ENCODE measurements around the gene CACNA1G.

Gene CACNA1G

DNA sequence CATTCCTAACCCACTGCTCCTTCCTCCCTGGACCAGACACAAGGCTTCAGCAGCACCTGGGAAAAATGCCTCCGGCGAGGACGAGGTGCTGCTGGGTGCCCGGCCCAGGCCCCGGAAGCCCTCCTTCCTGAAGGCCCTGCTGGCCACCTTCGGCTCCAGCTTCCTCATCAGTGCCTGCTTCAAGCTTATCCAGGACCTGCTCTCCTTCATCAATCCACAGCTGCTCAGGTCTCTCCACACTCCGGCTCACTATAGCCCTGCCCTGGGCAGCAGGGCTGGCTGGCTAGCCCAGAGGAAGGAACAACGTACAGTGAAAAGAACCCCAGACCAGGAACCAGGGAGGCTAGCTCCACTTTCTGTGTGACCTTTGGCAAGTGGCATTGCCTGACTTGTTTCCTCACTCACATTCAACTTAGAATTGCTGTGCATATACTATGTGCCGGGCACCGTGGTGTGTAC lies 100.4 kb downstream of the CACNA1G start:
- Histone ChIP-seq H3K27ac (ENCODE audit: insufficient read depth, low read depth, low read length, poor library complexity, severe bottlenecking) (no peak overlapping the region), H3K9me3 (ENCODE audit: control insufficient read depth, low read length) (no peaks in the 10 kb centered on the region), H3K36me3 (ENCODE audit: control insufficient read depth, insufficient read depth, low read length) (no peaks in the 10 kb centered on the region), H3K27me3 (ENCODE audit: control insufficient read depth, insufficient read depth, low read length, poor library complexity, severe bottlenecking) (no peaks in the 10 kb centered on the region), H3K4me3 (ENCODE audit: insufficient read depth, low read depth, low read length) (no peak overlapping the region), H3K4me1 (ENCODE audit: control insufficient read depth, insufficient read depth, low read length) (peaks cover 4% of the 10 kb centered on the region)
- WGBS, 2 experiments, result 91 to 93% methylated on average over 10 of the region's 10 CpGs

GRCh38 chr17:50661348-50661747 lies 100.8 kb downstream of the CACNA1G start:
- Histone ChIP-seq H3K9me3 (ENCODE audit: control insufficient read depth, low read length) (no peaks in the 10 kb centered on the region), H3K36me3 (ENCODE audit: control insufficient read depth, insufficient read depth, low read length) (no peaks in the 10 kb centered on the region), H3K27me3 (ENCODE audit: control insufficient read depth, insufficient read depth, low read length, poor library complexity, severe bottlenecking) (no peaks in the 10 kb centered on the region), H3K4me1 (ENCODE audit: control insufficient read depth, insufficient read depth, low read length) (peaks cover 4% of the 10 kb centered on the region), H3K27ac (ENCODE audit: insufficient read depth, low read depth, low read length, poor library complexity, severe bottlenecking) (no peak overlapping the region), H3K4me3 (ENCODE audit: insufficient read depth, low read depth, low read length) (no peak overlapping the region)
- WGBS, 2 experiments, result 82 to 90% methylated on average over 5 of the region's 5 CpGs

- WGBS, 2 experiments, result 76 to 77% methylated on average over 9 of the region's 9 CpGs
- Histone ChIP-seq H3K4me3 (ENCODE audit: insufficient read depth, low read depth, low read length) (no peak overlapping the region), H3K9me3 (ENCODE audit: control insufficient read depth, low read length) (no peaks in the 10 kb centered on the region), H3K36me3 (ENCODE audit: control insufficient read depth, insufficient read depth, low read length) (no peaks in the 10 kb centered on the region), H3K27me3 (ENCODE audit: control insufficient read depth, insufficient read depth, low read length, poor library complexity, severe bottlenecking) (no peaks in the 10 kb centered on the region), H3K27ac (ENCODE audit: insufficient read depth, low read depth, low read length, poor library complexity, severe bottlenecking) (no peak overlapping the region), H3K4me1 (ENCODE audit: control insufficient read depth, insufficient read depth, low read length) (peaks cover 4% of the 10 kb centered on the region)
Measured at GRCh38 chr17:50661795-50662391, 101.4 kb downstream of the CACNA1G start.

DNA sequence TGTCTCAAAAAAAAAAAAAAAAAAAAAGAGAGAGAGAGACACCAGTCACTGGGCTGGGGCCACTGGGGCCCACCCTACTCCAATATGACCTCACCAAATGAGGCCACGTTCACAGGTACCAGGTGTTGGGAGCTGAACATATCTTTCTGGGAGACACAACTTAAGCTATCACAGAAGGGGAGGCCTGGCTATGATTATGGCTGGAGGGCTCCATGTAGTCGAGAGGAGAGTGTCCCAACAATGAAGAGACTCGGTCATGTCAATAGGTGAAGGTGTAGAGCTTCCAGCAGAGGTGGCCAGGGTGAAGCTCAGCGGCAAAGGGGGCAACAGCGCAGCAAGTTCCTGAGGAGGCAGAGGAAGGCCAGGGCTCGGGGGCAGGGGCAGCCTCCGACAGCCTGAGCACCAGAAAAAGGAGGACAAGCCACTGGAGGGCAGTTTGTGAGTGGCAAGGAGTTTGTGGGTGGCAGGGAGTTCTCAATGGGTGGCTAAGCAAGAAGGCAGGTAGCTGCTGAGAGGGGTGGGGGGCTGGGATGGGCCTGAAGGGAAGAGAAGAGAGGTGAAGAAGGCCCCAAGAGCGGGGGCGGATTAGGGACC lies 102.2 kb downstream of the CACNA1G start:
- Histone ChIP-seq H3K27ac (ENCODE audit: insufficient read depth, low read depth, low read length, poor library complexity, severe bottlenecking) (no peak overlapping the region), H3K27me3 (ENCODE audit: control insufficient read depth, insufficient read depth, low read length, poor library complexity, severe bottlenecking) (no peaks in the 10 kb centered on the region), H3K9me3 (ENCODE audit: control insufficient read depth, low read length) (no peaks in the 10 kb centered on the region), H3K4me3 (ENCODE audit: insufficient read depth, low read depth, low read length) (no peak overlapping the region), H3K36me3 (ENCODE audit: control insufficient read depth, insufficient read depth, low read length) (no peaks in the 10 kb centered on the region), H3K4me1 (ENCODE audit: control insufficient read depth, insufficient read depth, low read length) (peaks cover 4% of the 10 kb centered on the region)
- WGBS, 2 experiments, result 93 to 94% methylated on average over 9 of the region's 9 CpGs

- 92 to 94% methylated on average over 10 of the region's 10 CpGs for WGBS, 2 experiments
Measured at GRCh38 chr17:50663812-50664374, 103.4 kb downstream of the CACNA1G start.

DNA sequence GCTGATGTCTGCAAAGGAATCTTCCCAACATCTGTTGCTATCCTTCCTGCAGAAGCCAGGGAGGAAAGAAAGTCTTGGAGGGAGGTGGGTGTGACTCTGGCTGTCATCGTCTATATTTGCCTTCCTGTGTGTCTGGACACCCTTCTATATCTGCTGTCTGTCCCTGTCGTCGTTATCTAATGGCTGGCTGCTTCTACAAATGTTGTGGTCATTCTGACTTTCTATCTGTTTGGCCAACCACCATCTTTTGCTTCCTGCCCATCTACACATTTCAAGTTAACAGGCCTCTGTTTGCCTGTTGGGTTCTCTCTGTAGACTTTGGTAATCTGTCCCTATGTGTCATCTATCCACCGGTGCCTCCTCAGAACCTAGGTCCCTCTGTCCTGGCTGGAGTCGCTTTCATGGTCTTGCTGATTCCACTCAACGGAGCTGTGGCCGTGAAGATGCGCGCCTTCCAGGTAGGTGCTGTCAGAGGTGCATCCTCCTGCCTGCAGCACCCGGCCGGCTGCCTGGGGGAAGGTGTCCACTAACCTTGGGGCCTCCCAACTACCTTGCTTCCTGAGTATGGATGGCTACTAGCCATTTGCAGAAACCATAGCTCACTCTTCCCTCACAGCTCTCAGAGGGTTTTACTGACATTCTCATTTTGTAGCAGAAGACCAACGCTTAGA lies 104.4 kb downstream of the CACNA1G start:
- H3K27me3 ChIP-seq (ENCODE audit: control insufficient read depth, insufficient read depth, low read length, poor library complexity, severe bottlenecking), result no peaks in the 10 kb centered on the region
- no peaks in the 10 kb centered on the region for H3K9me3 ChIP-seq (ENCODE audit: control insufficient read depth, low read length)
- H3K4me1 ChIP-seq (ENCODE audit: control insufficient read depth, insufficient read depth, low read length), result no peaks in the 10 kb centered on the region
- no peak overlapping the region for H3K4me3 ChIP-seq (ENCODE audit: insufficient read depth, low read depth, low read length)
- no peak overlapping the region for H3K27ac ChIP-seq (ENCODE audit: insufficient read depth, low read depth, low read length, poor library complexity, severe bottlenecking)
- no peaks in the 10 kb centered on the region for H3K36me3 ChIP-seq (ENCODE audit: control insufficient read depth, insufficient read depth, low read length)
- 94 to 95% methylated on average over 12 of the region's 12 CpGs for WGBS, 2 experiments

More at GRCh38 chr17:50663812-50664374, 103.4 kb downstream of the CACNA1G start:
- H3K36me3 ChIP-seq (ENCODE audit: control insufficient read depth, insufficient read depth, low read length), result no peaks in the 10 kb centered on the region
- no peak overlapping the region for H3K27ac ChIP-seq (ENCODE audit: insufficient read depth, low read depth, low read length, poor library complexity, severe bottlenecking)
- no peak overlapping the region for H3K4me3 ChIP-seq (ENCODE audit: insufficient read depth, low read depth, low read length)
- no peaks in the 10 kb centered on the region for H3K4me1 ChIP-seq (ENCODE audit: control insufficient read depth, insufficient read depth, low read length)
- H3K27me3 ChIP-seq (ENCODE audit: control insufficient read depth, insufficient read depth, low read length, poor library complexity, severe bottlenecking), result no peaks in the 10 kb centered on the region
- H3K9me3 ChIP-seq (ENCODE audit: control insufficient read depth, low read length), result no peaks in the 10 kb centered on the region

DNA sequence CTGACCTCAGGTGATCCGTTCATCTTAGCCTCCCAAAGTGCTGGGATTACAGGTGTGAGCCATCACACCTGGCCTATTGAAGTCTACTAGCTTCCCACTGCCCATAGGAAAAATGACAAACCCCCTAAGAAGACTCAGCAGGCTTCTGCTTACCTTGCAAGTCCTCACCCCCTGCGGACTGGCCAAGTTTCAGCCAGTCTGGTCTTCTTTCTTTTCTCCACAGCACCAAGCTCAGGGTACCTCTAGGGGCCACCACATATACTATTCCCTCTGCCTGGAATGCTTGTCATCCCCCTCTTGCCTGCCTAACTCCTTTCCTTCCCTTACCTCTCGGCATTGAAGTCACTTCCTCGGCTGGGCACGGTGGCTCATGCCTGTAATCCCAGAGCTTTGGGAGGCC lies 105.3 kb downstream of the CACNA1G start:
- 86 to 87% methylated on average over 5 of the region's 5 CpGs for WGBS, 2 experiments
- no peak overlapping the region for H3K27ac ChIP-seq (ENCODE audit: insufficient read depth, low read depth, low read length, poor library complexity, severe bottlenecking)

GRCh38 chr17:50666316-50666715 lies 105.8 kb downstream of the CACNA1G start:
- Histone ChIP-seq H3K4me3 (ENCODE audit: insufficient read depth, low read depth, low read length) (no peak overlapping the region), H3K27me3 (ENCODE audit: control insufficient read depth, insufficient read depth, low read length, poor library complexity, severe bottlenecking) (no peaks in the 10 kb centered on the region), H3K36me3 (ENCODE audit: control insufficient read depth, insufficient read depth, low read length) (no peaks in the 10 kb centered on the region), H3K9me3 (ENCODE audit: control insufficient read depth, low read length) (no peaks in the 10 kb centered on the region), H3K27ac (ENCODE audit: insufficient read depth, low read depth, low read length, poor library complexity, severe bottlenecking) (no peak overlapping the region), H3K4me1 (ENCODE audit: control insufficient read depth, insufficient read depth, low read length) (no peaks in the 10 kb centered on the region)
- 92 to 94% methylated on average over 8 of the region's 8 CpGs for WGBS, 2 experiments

More for the DNA sequence above, 105.3 kb downstream of the CACNA1G start:
- Histone ChIP-seq H3K36me3 (ENCODE audit: control insufficient read depth, insufficient read depth, low read length) (no peaks in the 10 kb centered on the region), H3K9me3 (ENCODE audit: control insufficient read depth, low read length) (no peaks in the 10 kb centered on the region), H3K27me3 (ENCODE audit: control insufficient read depth, insufficient read depth, low read length, poor library complexity, severe bottlenecking) (no peaks in the 10 kb centered on the region), H3K4me3 (ENCODE audit: insufficient read depth, low read depth, low read length) (no peak overlapping the region), H3K4me1 (ENCODE audit: control insufficient read depth, insufficient read depth, low read length) (no peaks in the 10 kb centered on the region)

- Histone ChIP-seq H3K27me3 (ENCODE audit: control insufficient read depth, insufficient read depth, low read length, poor library complexity, severe bottlenecking) (no peaks in the 10 kb centered on the region), H3K4me1 (ENCODE audit: control insufficient read depth, insufficient read depth, low read length) (no peaks in the 10 kb centered on the region), H3K4me3 (ENCODE audit: insufficient read depth, low read depth, low read length) (no peak overlapping the region), H3K27ac (ENCODE audit: insufficient read depth, low read depth, low read length, poor library complexity, severe bottlenecking) (no peak overlapping the region), H3K36me3 (ENCODE audit: control insufficient read depth, insufficient read depth, low read length) (no peaks in the 10 kb centered on the region), H3K9me3 (ENCODE audit: control insufficient read depth, low read length) (no peaks in the 10 kb centered on the region)
- WGBS, 2 experiments, result 93 to 97% methylated on average over 14 of the region's 14 CpGs
Measured at GRCh38 chr17:50667259-50668024, 106.9 kb downstream of the CACNA1G start.

Measured in ectodermal cell (in vitro differentiated cells).